HL-60 (cell line): Measurements from ENCODE around the gene CHMP4A.

Experiments used
- CTCF ChIP-seq: IDR thresholded peaks from one replicate; pipeline ENCODE4 v1.5.1; 2011; ENCODE audit warnings: low read length, control low read depth, inconsistent platforms; ENCODE audit not compliant: insufficient read depth
- GABPA ChIP-seq: IDR thresholded peaks from 2 replicates; pipeline ENCODE4 v1.6.1; 2012; ENCODE audit warnings: low read depth
- POLR2AphosphoS5 ChIP-seq: IDR thresholded peaks from 2 replicates; pipeline ENCODE4 v1.6.1; 2012; ENCODE audit warnings: low read depth
- TF ChIP-seq, protein P1 (sequence below): IDR thresholded peaks from 2 replicates; pipeline ENCODE4 v1.6.1; 2012; ENCODE audit warnings: low read depth; ENCODE audit not compliant: insufficient replicate concordance

DNA sequence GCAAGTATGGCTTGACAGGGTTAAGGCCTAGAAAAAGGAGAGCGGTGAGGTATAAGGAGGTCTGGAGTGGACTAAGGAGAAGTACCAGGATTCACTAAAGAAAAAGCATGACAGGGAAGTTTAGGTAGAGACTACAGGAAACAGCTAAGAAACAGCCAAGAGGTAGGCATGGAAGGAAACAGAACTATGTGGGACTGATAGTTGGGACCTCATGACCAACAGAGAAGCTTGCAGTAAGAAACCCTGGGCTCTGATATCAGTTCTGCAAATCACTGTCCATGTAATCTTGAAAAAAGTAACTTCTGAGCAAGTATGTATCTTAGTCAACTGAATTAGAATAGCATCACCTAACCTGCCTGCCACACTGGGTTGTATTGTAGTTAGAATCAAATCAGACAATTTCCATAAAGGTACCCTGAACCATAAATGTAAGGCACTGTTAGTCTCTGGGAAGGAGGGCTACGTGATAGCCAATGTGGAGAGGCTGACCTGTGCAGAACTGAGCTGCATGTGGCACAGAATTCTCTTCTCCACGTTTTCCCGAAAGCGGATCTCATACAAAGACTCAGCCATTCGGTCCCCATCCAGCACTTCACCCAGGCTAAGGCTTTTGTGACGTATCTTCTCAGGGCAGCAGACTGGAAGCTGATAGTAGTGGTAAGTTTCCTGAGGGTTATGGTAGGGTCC lies 19.0 kb downstream of the CHMP4A start:
- TF ChIP-seq CTCF, result no peak
- TF ChIP-seq, protein P1, sequence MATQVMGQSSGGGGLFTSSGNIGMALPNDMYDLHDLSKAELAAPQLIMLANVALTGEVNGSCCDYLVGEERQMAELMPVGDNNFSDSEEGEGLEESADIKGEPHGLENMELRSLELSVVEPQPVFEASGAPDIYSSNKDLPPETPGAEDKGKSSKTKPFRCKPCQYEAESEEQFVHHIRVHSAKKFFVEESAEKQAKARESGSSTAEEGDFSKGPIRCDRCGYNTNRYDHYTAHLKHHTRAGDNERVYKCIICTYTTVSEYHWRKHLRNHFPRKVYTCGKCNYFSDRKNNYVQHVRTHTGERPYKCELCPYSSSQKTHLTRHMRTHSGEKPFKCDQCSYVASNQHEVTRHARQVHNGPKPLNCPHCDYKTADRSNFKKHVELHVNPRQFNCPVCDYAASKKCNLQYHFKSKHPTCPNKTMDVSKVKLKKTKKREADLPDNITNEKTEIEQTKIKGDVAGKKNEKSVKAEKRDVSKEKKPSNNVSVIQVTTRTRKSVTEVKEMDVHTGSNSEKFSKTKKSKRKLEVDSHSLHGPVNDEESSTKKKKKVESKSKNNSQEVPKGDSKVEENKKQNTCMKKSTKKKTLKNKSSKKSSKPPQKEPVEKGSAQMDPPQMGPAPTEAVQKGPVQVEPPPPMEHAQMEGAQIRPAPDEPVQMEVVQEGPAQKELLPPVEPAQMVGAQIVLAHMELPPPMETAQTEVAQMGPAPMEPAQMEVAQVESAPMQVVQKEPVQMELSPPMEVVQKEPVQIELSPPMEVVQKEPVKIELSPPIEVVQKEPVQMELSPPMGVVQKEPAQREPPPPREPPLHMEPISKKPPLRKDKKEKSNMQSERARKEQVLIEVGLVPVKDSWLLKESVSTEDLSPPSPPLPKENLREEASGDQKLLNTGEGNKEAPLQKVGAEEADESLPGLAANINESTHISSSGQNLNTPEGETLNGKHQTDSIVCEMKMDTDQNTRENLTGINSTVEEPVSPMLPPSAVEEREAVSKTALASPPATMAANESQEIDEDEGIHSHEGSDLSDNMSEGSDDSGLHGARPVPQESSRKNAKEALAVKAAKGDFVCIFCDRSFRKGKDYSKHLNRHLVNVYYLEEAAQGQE, result no peak
- no peak for TF ChIP-seq POLR2AphosphoS5
- no peak for TF ChIP-seq GABPA
